Measurements from ENCODE around the gene CLDN9. TPM values are rescaled to one million over a fixed set of nuclear protein-coding genes. Genes with fewer than 3 reads are reported as not detected.

The CLDN9 gene
- total RNA-seq, 1 donor from 2014 or later: not detected

DNA sequence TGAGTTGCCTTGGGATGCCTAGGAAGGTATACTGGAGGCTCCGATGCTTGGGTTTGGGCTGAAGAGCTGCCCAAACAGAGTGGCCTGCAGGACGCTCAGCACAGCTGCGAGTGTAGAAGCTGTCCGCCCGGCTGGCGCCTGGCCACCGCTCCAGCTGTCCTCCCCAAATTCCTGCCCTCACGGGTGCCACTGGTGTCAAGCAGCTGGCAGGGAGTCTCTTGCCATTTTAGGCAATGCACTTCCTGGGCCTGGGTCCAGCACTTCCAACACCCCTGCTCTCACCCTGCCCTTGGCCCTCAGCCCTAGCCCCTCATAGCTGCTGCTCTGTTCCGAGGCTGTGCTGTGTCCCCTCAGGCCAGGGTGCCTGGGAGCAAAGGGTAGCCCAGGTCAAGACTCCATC is 27.3 kb upstream of the CLDN9 start:
- Mint-ChIP-seq H3K9me3 (ENCODE audit: unreplicated experiment) (no peaks in the 10 kb centered on the region), H3K36me3 (ENCODE audit: unreplicated experiment) (no peaks in the 10 kb centered on the region), H3K27ac (ENCODE audit: unreplicated experiment) (no peak overlapping the region), H3K4me1 (ENCODE audit: unreplicated experiment) (peaks cover 28% of the 10 kb centered on the region), H3K4me3 (ENCODE audit: unreplicated experiment) (no peak overlapping the region), H3K27me3 (ENCODE audit: unreplicated experiment) (no peaks in the 10 kb centered on the region)
- TF ChIP-seq, protein P1, sequence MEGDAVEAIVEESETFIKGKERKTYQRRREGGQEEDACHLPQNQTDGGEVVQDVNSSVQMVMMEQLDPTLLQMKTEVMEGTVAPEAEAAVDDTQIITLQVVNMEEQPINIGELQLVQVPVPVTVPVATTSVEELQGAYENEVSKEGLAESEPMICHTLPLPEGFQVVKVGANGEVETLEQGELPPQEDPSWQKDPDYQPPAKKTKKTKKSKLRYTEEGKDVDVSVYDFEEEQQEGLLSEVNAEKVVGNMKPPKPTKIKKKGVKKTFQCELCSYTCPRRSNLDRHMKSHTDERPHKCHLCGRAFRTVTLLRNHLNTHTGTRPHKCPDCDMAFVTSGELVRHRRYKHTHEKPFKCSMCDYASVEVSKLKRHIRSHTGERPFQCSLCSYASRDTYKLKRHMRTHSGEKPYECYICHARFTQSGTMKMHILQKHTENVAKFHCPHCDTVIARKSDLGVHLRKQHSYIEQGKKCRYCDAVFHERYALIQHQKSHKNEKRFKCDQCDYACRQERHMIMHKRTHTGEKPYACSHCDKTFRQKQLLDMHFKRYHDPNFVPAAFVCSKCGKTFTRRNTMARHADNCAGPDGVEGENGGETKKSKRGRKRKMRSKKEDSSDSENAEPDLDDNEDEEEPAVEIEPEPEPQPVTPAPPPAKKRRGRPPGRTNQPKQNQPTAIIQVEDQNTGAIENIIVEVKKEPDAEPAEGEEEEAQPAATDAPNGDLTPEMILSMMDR (IDR thresholded peaks at IDR 0.05): no peak
- no peak for DNase-seq (ENCODE audit: extremely low spot score, unreplicated experiment)

DNA sequence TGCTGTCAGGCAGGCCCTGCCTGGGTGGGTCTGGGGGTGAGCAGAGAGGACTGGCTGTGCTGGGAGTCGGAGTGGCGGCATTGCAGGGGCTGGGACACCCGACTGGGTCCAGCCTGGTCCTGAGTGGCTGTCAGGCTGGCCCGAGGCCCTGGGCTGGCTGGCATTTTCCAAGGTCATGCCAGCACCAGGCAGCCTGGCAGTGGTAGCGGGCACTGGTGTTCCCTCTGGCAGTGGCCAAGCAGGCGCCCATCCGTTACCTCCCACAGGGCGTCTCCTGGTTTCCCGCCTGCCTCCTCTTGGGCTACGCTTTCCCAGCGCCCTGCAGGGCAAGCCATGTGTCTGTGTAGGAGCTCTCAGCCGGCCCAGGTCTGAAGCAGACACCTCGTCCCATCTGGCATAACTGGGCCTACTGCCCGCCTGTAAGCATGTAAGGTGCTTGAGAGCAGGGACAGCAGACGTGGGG is 26.8 kb upstream of the CLDN9 start:
- DNase-seq (ENCODE audit: extremely low spot score, unreplicated experiment): no peak
- Mint-ChIP-seq H3K9me3 (ENCODE audit: unreplicated experiment) (no peaks in the 10 kb centered on the region), H3K27ac (ENCODE audit: unreplicated experiment) (no peak overlapping the region), H3K27me3 (ENCODE audit: unreplicated experiment) (no peaks in the 10 kb centered on the region), H3K36me3 (ENCODE audit: unreplicated experiment) (no peaks in the 10 kb centered on the region), H3K4me1 (ENCODE audit: unreplicated experiment) (peaks cover 25% of the 10 kb centered on the region), H3K4me3 (ENCODE audit: unreplicated experiment) (no peak overlapping the region)
- TF ChIP-seq, protein P1 (IDR thresholded peaks at IDR 0.05): no peak

DNA sequence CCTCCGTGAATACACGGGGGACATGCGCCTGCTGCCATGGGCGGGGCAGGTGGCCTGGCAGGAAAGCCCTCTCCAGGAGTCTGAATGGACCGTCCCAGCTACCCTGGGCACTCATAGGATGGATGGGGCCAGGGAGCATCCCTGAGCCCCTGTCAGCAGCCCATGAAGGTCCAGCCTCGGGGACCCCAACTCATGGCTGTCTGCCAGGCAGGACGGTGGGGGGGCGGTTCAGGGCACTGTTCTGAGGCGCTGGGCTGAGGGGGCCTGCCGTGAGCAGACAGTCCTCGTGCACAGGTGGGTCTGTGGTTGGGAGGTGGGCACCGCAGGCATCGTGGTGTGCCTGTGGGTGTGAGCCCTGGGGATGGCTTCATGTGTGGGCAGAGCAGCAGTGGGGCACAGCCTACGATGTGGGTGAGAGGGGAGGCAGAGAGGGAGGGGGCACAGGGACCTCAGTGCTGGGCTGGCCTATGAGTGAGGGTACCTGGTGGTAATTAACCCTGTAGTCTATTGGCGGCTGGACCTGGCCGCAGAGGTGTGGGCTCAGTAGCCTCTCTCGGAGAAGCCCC is 26.0 kb upstream of the CLDN9 start:
- H3K27ac Mint-ChIP-seq (ENCODE audit: unreplicated experiment): no peak overlapping the region
- H3K4me3 Mint-ChIP-seq (ENCODE audit: unreplicated experiment): no peak overlapping the region
- TF ChIP-seq, protein P1 (IDR thresholded peaks at IDR 0.05): no peak
- DNase-seq (ENCODE audit: extremely low spot score, unreplicated experiment): no peak
- H3K36me3 Mint-ChIP-seq (ENCODE audit: unreplicated experiment): no peaks in the 10 kb centered on the region
- no peaks in the 10 kb centered on the region for H3K9me3 Mint-ChIP-seq (ENCODE audit: unreplicated experiment)
- H3K27me3 Mint-ChIP-seq (ENCODE audit: unreplicated experiment): no peaks in the 10 kb centered on the region
- peaks cover 19% of the 10 kb centered on the region for H3K4me1 Mint-ChIP-seq (ENCODE audit: unreplicated experiment)

DNA sequence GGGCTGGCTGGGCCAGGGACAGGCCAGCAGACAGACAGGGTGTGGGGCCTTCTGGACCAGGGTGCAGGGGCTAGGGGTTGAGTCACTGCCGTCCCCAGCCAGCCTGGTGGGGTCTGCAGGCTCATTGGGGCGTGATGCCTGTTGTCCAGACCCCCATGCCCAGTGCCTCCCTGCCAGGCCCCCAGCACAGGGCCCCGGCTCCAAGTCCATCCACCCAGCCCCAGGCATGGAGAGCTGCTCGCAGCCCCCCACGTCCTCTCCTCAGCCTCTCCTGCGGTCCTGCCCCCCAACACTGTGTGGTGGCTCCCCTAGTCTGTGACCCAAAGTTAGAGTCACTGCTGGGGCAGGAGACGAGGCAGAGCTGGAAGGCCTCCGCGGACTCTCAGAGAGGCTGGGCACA is 25.4 kb upstream of the CLDN9 start:
- Mint-ChIP-seq H3K4me1 (ENCODE audit: unreplicated experiment) (peaks cover 18% of the 10 kb centered on the region), H3K27me3 (ENCODE audit: unreplicated experiment) (no peaks in the 10 kb centered on the region), H3K27ac (ENCODE audit: unreplicated experiment) (no peak overlapping the region), H3K9me3 (ENCODE audit: unreplicated experiment) (no peaks in the 10 kb centered on the region), H3K36me3 (ENCODE audit: unreplicated experiment) (no peaks in the 10 kb centered on the region), H3K4me3 (ENCODE audit: unreplicated experiment) (no peak overlapping the region)
- TF ChIP-seq, protein P1 (IDR thresholded peaks at IDR 0.05): no peak
- no peak for DNase-seq (ENCODE audit: extremely low spot score, unreplicated experiment)

DNA sequence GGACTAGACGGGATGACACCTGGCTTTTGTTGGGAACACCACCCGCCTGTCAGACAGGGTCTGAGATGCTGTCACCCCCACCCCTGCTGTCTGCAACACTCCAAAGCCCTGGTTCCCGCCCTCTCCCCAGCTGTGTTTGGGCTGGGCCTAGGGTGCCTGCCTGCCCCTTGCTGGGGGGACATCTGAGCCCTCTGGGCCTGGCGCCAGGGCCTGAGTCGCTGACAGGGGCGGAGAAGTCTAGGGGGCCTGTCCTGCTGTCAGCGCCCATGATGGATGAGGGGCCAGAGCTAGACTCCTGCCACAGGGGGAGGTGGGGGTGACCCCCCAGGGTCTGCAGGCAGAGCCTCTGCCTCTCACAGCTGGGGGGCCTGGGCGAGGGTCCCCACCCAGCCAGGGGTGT is 24.9 kb upstream of the CLDN9 start:
- Mint-ChIP-seq H3K4me1 (ENCODE audit: unreplicated experiment) (peaks cover 18% of the 10 kb centered on the region), H3K27me3 (ENCODE audit: unreplicated experiment) (no peaks in the 10 kb centered on the region), H3K9me3 (ENCODE audit: unreplicated experiment) (no peaks in the 10 kb centered on the region), H3K4me3 (ENCODE audit: unreplicated experiment) (no peak overlapping the region), H3K36me3 (ENCODE audit: unreplicated experiment) (no peaks in the 10 kb centered on the region), H3K27ac (ENCODE audit: unreplicated experiment) (no peak overlapping the region)
- no peak for DNase-seq (ENCODE audit: extremely low spot score, unreplicated experiment)
- TF ChIP-seq, protein P1 (IDR thresholded peaks at IDR 0.05): no peak
